GM12892 (cell line): ENCODE measurements around the gene XPNPEP1.

ENCODE experiments used
- POLR2A ChIP-seq: IDR thresholded peaks from 2 replicates; pipeline ENCODE4 v1.6.1; 2011; ENCODE audit warnings: low read depth, low read length, control low read depth
- TAF1 ChIP-seq: IDR thresholded peaks from 2 replicates; pipeline ENCODE4 v1.6.1; 2011; ENCODE audit warnings: low read depth, mild to moderate bottlenecking, control low read depth, low read length, borderline replicate concordance

GRCh38 chr10:109891105-109891504 lies 32.2 kb downstream of the XPNPEP1 start:
- TF ChIP-seq POLR2A (no peak), TAF1 (no peak)
